Activated B cell treated with CpG ODN at 0.5 μM for 24 hours (primary cell): ENCODE data around the gene USP24. TPM values are rescaled to one million over a fixed set of nuclear protein-coding genes. Genes with fewer than 3 reads are reported as not detected.
A peak's percentile ranks its signal among the peaks of the same experiment; 100 is the strongest.

Source experiments
- ATAC-seq: fragments of 200-7000 bp; cut with Tn5 transposase; one replicate; pipeline ENCODE4 v1.10.0; 2021; ENCODE audit warnings: low read depth, mild to moderate bottlenecking, moderate library complexity
- CTCF ChIA-PET: fragments of 350-600 bp; sonication (Branson Sonifier 250); formaldehyde crosslinking; loops from one replicate; lab custom pipeline; 2021; ENCODE audit warnings: antibody characterized with exemption; lab: Charles Lee
- POLR2A ChIA-PET: fragments of 350-600 bp; sonication (Branson Sonifier 250); formaldehyde crosslinking; loops from one replicate; lab custom pipeline; 2021; ENCODE audit warnings: antibody characterized with exemption; lab: Charles Lee
- DNase-seq: peaks from one replicate; pipeline ENCODE4 v3.0.0; 2022
- H3K27ac Mint-ChIP-seq: one replicate; pipeline ENCODE4 v1.8.0; 2020; ENCODE audit warnings: mixed read lengths
- H3K27me3 Mint-ChIP-seq: one replicate; pipeline ENCODE4 v1.8.0; 2021; ENCODE audit warnings: mixed read lengths
- H3K36me3 Mint-ChIP-seq: one replicate; pipeline ENCODE4 v1.8.0; 2021; ENCODE audit warnings: low read depth, mixed read lengths
- H3K4me1 Mint-ChIP-seq: one replicate; pipeline ENCODE4 v1.8.0; 2021; ENCODE audit warnings: mixed read lengths
- H3K4me3 Mint-ChIP-seq: one replicate; pipeline ENCODE4 v1.8.0; 2020; ENCODE audit warnings: mild to moderate bottlenecking, mixed read lengths
- H3K9me3 Mint-ChIP-seq: one replicate; pipeline ENCODE4 v1.8.0; 2020; ENCODE audit warnings: mixed read lengths
- intact Hi-C: fragments of 100-400 bp; cut with micrococcal nuclease; formaldehyde crosslinking; loops from one replicate; pipeline ENCODE4 v1.15.1; 2024
- total RNA-seq: library from RNA; stranded (reverse); gene quantifications from 2 replicates; pipeline ENCODE4 v1.2.3, GENCODE V29; 2022
- TF ChIP-seq, protein P1 (sequence below): fragments of 200-600 bp; IDR thresholded peaks from one replicate; pipeline ENCODE4 v1.8.0; 2022; ENCODE audit warnings: antibody characterized with exemption, mild to moderate bottlenecking

USP24 gene
- total RNA-seq, 1 donor from 2014 or later = 91.4 TPM

- ChIA-PET CTCF (no interaction called here), POLR2A (interaction anchor here (1.0 kb wide), 1 partner anchor 32 kb away, joined by 5 read pairs; no protein-coding TSS in a partner anchor)
- ATAC-seq (no peak), DNase-seq (no peak)
- Mint-ChIP-seq H3K4me1 (no peaks in the 10 kb centered on the region), H3K27ac (no peak overlapping the region), H3K9me3 (peaks cover 3% of the 10 kb centered on the region), H3K27me3 (no peaks in the 10 kb centered on the region), H3K4me3 (no peak overlapping the region), H3K36me3 (no peaks in the 10 kb centered on the region)
- TF ChIP-seq, protein P1, sequence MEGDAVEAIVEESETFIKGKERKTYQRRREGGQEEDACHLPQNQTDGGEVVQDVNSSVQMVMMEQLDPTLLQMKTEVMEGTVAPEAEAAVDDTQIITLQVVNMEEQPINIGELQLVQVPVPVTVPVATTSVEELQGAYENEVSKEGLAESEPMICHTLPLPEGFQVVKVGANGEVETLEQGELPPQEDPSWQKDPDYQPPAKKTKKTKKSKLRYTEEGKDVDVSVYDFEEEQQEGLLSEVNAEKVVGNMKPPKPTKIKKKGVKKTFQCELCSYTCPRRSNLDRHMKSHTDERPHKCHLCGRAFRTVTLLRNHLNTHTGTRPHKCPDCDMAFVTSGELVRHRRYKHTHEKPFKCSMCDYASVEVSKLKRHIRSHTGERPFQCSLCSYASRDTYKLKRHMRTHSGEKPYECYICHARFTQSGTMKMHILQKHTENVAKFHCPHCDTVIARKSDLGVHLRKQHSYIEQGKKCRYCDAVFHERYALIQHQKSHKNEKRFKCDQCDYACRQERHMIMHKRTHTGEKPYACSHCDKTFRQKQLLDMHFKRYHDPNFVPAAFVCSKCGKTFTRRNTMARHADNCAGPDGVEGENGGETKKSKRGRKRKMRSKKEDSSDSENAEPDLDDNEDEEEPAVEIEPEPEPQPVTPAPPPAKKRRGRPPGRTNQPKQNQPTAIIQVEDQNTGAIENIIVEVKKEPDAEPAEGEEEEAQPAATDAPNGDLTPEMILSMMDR = no peak
- intact Hi-C loops = no loop called here
Measured at GRCh38 chr1:55224729-55225128, 9.6 kb upstream of the USP24 start.

DNA sequence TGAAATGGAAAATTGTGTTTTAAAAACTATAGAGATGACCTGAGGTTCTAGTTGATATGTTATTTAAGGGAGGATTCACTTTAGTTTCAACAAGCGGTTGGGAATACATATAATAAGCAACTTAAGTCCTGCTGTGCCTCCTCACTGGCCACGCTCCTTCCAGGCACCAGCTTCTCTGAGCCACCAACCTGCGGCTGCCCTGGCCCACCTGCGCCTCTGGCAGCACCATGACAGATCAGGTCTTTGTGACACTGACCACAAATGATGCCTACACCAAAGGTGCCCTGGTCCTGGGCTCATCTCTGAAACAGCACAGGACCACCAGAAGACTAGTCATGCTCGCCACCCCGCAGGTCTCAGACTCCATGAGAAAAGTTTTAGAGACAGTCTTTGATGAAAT is 7.0 kb upstream of the USP24 start:
- DNase-seq (no peak), ATAC-seq (no peak)
- peaks cover 11% of the 10 kb centered on the region for H3K4me1 Mint-ChIP-seq
- no peaks in the 10 kb centered on the region for H3K9me3 Mint-ChIP-seq
- H3K4me3 Mint-ChIP-seq = no peak overlapping the region
- CTCF ChIA-PET = no interaction called here
- TF ChIP-seq, protein P1 = no peak
- no peaks in the 10 kb centered on the region for H3K36me3 Mint-ChIP-seq
- POLR2A ChIA-PET = no interaction called here
- H3K27ac Mint-ChIP-seq = no peak overlapping the region
- intact Hi-C loops = no loop called here
- H3K27me3 Mint-ChIP-seq = no peaks in the 10 kb centered on the region

- no peak for DNase-seq
- peaks cover 18% of the 10 kb centered on the region for H3K36me3 Mint-ChIP-seq
- no peaks in the 10 kb centered on the region for H3K27me3 Mint-ChIP-seq
- no peaks in the 10 kb centered on the region for H3K9me3 Mint-ChIP-seq
- H3K4me1 Mint-ChIP-seq = peaks cover 46% of the 10 kb centered on the region
- TF ChIP-seq, protein P1 = no peak
- peak overlapping the region; percentile 97 for H3K27ac Mint-ChIP-seq
- peak overlapping the region; percentile 57 for H3K4me3 Mint-ChIP-seq
- ChIA-PET POLR2A (interaction anchor here (1.1 to 1.4 kb wide), 3 partner anchors 40 to 60 kb away, joined by 5 to 8 read pairs (median 6); no protein-coding TSS in a partner anchor), CTCF (no interaction called here)
- intact Hi-C loops = loop anchor here (1.0 to 10.0 kb wide), 2 partner anchors 71 to 453 kb away; partner anchors contain the start of gene PARS2
- peak; percentile 23 for ATAC-seq
Measured at GRCh38 chr1:55217226-55217986, 2.2 kb upstream of the USP24 start.

DNA sequence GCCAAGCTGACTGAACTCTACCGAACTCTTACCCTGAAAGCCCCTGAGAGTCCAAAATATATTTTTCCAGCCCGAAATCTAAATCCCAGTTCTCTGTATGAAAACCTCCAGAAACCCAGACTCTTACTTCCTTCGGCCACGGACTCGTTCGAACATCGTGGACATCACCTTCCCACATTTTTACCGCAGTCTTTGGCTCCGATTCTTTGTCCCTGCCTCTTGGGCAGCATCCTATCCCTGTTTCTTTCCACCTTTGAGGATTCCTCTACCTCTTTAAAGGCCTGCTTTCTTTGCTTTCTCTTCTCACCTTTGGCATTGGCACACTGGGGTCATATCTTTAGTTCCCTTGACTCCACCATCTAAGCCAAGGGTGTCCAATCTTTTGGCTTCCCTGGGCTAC is 932 bp upstream of the USP24 start:
- DNase-seq (no peak), ATAC-seq (no peak)
- POLR2A ChIA-PET = interaction anchor here (1.1 to 6.5 kb wide), 7 partner anchors 10 to 73 kb away, joined by 3 to 120 read pairs (median 7); no protein-coding TSS in a partner anchor
- CTCF ChIA-PET = no interaction called here
- TF ChIP-seq, protein P1 = no peak
- peak overlapping the region; percentile 89 for H3K4me3 Mint-ChIP-seq
- peaks cover 59% of the 10 kb centered on the region for H3K4me1 Mint-ChIP-seq
- H3K27ac Mint-ChIP-seq = peak overlapping the region; percentile 97
- peaks cover 21% of the 10 kb centered on the region for H3K36me3 Mint-ChIP-seq
- no peaks in the 10 kb centered on the region for H3K9me3 Mint-ChIP-seq
- H3K27me3 Mint-ChIP-seq = no peaks in the 10 kb centered on the region
- intact Hi-C loops = loop anchor here (10.0 kb wide), 1 partner anchor 451 kb away; the partner anchor contains the start of gene PARS2

DNA sequence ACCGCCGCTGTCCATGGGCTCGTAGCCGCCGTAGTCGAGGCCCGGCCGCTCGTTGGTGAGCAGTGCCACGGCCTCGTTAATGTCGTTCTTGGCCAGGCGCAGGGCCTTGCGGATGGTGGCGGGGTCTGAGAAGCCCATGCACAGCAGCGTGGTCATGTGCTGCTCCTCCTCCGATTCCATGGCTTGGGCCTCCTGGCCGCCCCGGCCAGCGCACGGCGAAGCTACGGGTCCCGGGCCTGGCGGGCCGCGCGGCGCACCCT is 300 bp downstream of the USP24 start:
- Mint-ChIP-seq H3K4me3 (peak overlapping the region; percentile 92), H3K27me3 (no peaks in the 10 kb centered on the region), H3K4me1 (peaks cover 71% of the 10 kb centered on the region), H3K9me3 (no peaks in the 10 kb centered on the region), H3K27ac (peak overlapping the region; percentile 68), H3K36me3 (peaks cover 21% of the 10 kb centered on the region)
- no peak for ATAC-seq
- POLR2A ChIA-PET = interaction anchor here (0.6 to 6.5 kb wide), 9 partner anchors 9 to 74 kb away, joined by 3 to 120 read pairs (median 5); no protein-coding TSS in a partner anchor
- DNase-seq = no peak
- TF ChIP-seq, protein P1 = no peak
- CTCF ChIA-PET = interaction anchor here (0.7 to 1.1 kb wide), 2 partner anchors 30 to 62 kb away, joined by 3 read pairs; no protein-coding TSS in a partner anchor
- intact Hi-C loops = loop anchor here (1.0 to 10.0 kb wide), 5 partner anchors 45 to 1364 kb away; partner anchors contain the start of genes PARS2 and PLPP3
